Trophoblast cell (in vitro differentiated cells and primary cell): ENCODE results near the gene PARVA.
A peak's percentile ranks its signal among the peaks of the same experiment; 100 is the strongest.

Source experiments
- DNase-seq, 2 donors: peaks; one replicate each; pipeline ENCODE4 v3.0.0-alpha.2; 2016
- H2AFZ ChIP-seq: 2 replicates; pipeline ENCODE4 v1.6.1; 2013; ENCODE audit warnings: low read length, moderate library complexity, mild to moderate bottlenecking; ENCODE audit not compliant: insufficient read depth, poor library complexity
- H2AK5ac ChIP-seq: 2 replicates; pipeline ENCODE4 v1.6.1; 2013; ENCODE audit warnings: mild to moderate bottlenecking, low read length
- H2BK120ac ChIP-seq: 2 replicates; pipeline ENCODE4 v1.6.1; 2013; ENCODE audit warnings: low read length, mild to moderate bottlenecking, moderate library complexity; ENCODE audit not compliant: insufficient read depth, poor library complexity
- H2BK12ac ChIP-seq: 2 replicates; pipeline ENCODE4 v1.6.1; 2013; ENCODE audit warnings: mild to moderate bottlenecking, low read length, moderate library complexity
- H2BK5ac ChIP-seq: 2 replicates; pipeline ENCODE4 v1.6.1; 2013; ENCODE audit warnings: low read length, low read depth, moderate library complexity, mild to moderate bottlenecking; ENCODE audit not compliant: poor library complexity
- H3K14ac ChIP-seq: 2 replicates; pipeline ENCODE4 v1.6.1; 2013; ENCODE audit warnings: mild to moderate bottlenecking, low read length
- H3K18ac ChIP-seq: 2 replicates; pipeline ENCODE4 v1.6.1; 2013; ENCODE audit warnings: mild to moderate bottlenecking, low read length
- H3K23ac ChIP-seq: 2 replicates; pipeline ENCODE4 v1.6.1; 2013; ENCODE audit warnings: low read length
- H3K27ac ChIP-seq: 2 replicates; pipeline ENCODE4 v1.5.1; 2013; ENCODE audit warnings: low read depth, mild to moderate bottlenecking, inconsistent platforms, low read length, moderate library complexity
- H3K27me3 ChIP-seq: 2 replicates; pipeline ENCODE4 v1.6.1; 2013; ENCODE audit warnings: inconsistent platforms, mild to moderate bottlenecking, low read length, moderate library complexity; ENCODE audit not compliant: insufficient read depth
- H3K36me3 ChIP-seq, 2 experiments: 1 replicate in 1 of 2; 2 replicates in 1 of 2; pipeline ENCODE4 v1.6.1; 2013; ENCODE audit warnings: low read length in 2 of 2, mild to moderate bottlenecking in 2 of 2, moderate library complexity in 1 of 2; ENCODE audit not compliant: insufficient read depth in 2 of 2, control insufficient read depth in 1 of 2
- H3K4ac ChIP-seq: 2 replicates; pipeline ENCODE4 v1.6.1; 2013; ENCODE audit warnings: low read depth, mild to moderate bottlenecking, low read length, moderate library complexity
- H3K4me1 ChIP-seq, 2 experiments: 1 replicate in 1 of 2; 2 replicates in 1 of 2; pipeline ENCODE4 v1.6.1; 2013; ENCODE audit warnings: low read length in 2 of 2, mild to moderate bottlenecking in 2 of 2, moderate library complexity in 1 of 2; ENCODE audit not compliant: insufficient read depth in 2 of 2, control insufficient read depth in 1 of 2
- H3K4me2 ChIP-seq: 2 replicates; pipeline ENCODE4 v1.6.1; 2013; ENCODE audit warnings: inconsistent platforms, mild to moderate bottlenecking, low read length, moderate library complexity
- H3K4me3 ChIP-seq: 2 replicates; pipeline ENCODE4 v1.5.1; 2013; ENCODE audit warnings: mild to moderate bottlenecking, low read depth, low read length, inconsistent platforms
- H3K79me1 ChIP-seq: one replicate; pipeline ENCODE4 v1.6.1; 2013; ENCODE audit warnings: low read length
- H3K79me2 ChIP-seq: 2 replicates; pipeline ENCODE4 v1.6.1; 2013; ENCODE audit warnings: low read length, mild to moderate bottlenecking; ENCODE audit not compliant: control insufficient read depth, insufficient read depth, poor library complexity
- H3K9ac ChIP-seq: 2 replicates; pipeline ENCODE4 v1.6.1; 2013; ENCODE audit warnings: mild to moderate bottlenecking, low read length
- H3K9me3 ChIP-seq: 2 replicates; pipeline ENCODE4 v1.6.1; 2013; ENCODE audit warnings: low read depth, mild to moderate bottlenecking, control low read depth, inconsistent platforms, low read length; ENCODE audit not compliant: insufficient read depth
- H4K12ac ChIP-seq: 2 replicates; pipeline ENCODE4 v1.6.1; 2013; ENCODE audit warnings: low read depth, mild to moderate bottlenecking, low read length, moderate library complexity
- H4K8ac ChIP-seq: 2 replicates; pipeline ENCODE4 v1.6.1; 2013; ENCODE audit warnings: low read depth, mild to moderate bottlenecking, low read length, moderate library complexity
- H4K91ac ChIP-seq: one replicate; pipeline ENCODE4 v1.6.1; 2013; ENCODE audit warnings: low read depth, mild to moderate bottlenecking, low read length, moderate library complexity
- WGBS: extraction: QIAGEN DNeasy Blood & Tissue Kit; methylation state at CpG from one replicate; pipeline ENCODE4 v1.1.7; 2013; ENCODE audit warnings: missing lambda C conversion rate; ENCODE audit not compliant: insufficient read length, insufficient coverage; ENCODE audit errors: extremely low coverage; 5-methylcytosine and 5-hydroxymethylcytosine counted together

PARVA gene

DNA sequence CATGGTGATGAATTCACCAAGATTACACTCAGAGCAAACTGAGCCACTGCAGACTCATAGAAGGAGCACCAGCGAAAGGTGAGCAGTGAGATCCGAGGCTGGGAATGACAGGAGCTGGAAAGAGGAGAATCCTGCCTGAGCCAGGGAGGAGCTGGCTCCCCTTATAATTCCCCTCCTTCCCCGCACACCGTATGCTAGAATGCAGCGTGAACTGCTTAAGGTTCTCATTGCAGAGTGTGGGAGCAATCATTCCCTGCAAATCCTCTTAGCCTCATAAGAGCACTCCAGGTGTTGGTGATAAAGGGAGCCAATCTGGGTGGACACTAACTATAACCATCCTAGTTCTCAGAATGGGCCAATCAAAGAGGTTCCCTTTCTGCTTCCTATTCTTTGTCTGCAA, 169.3 kb downstream of the PARVA start:
- peaks cover 7% of the 10 kb centered on the region for H3K79me2 ChIP-seq
- H3K14ac ChIP-seq: peak overlapping the region; percentile 87
- H3K9me3 ChIP-seq: no peaks in the 10 kb centered on the region
- peak overlapping the region; percentile 23 for H3K18ac ChIP-seq
- H3K79me1 ChIP-seq: peaks cover 53% of the 10 kb centered on the region
- H4K8ac ChIP-seq: no peak overlapping the region
- DNase-seq: no peak
- no peak overlapping the region for H3K27ac ChIP-seq
- no peak overlapping the region for H2AFZ ChIP-seq
- no peaks in the 10 kb centered on the region for H3K36me3 ChIP-seq
- no peak overlapping the region for H3K23ac ChIP-seq
- peak overlapping the region; percentile 92 for H2BK120ac ChIP-seq
- H3K4me1 ChIP-seq: peaks cover 24 to 47% of the 10 kb centered on the region in 2 experiments
- H4K12ac ChIP-seq: no peak overlapping the region
- H3K4me2 ChIP-seq: no peak overlapping the region
- H3K4me3 ChIP-seq: no peak overlapping the region
- H2BK12ac ChIP-seq: peak overlapping the region; percentile 96
- H2BK5ac ChIP-seq: peak overlapping the region; percentile 93
- no CpG with 5 or more reads among the region's 5 CpGs for WGBS
- peak overlapping the region; percentile 95 for H4K91ac ChIP-seq
- H3K9ac ChIP-seq: no peak overlapping the region
- H3K27me3 ChIP-seq: no peaks in the 10 kb centered on the region
- no peak overlapping the region for H3K4ac ChIP-seq
- peak overlapping the region; percentile 90 for H2AK5ac ChIP-seq

DNA sequence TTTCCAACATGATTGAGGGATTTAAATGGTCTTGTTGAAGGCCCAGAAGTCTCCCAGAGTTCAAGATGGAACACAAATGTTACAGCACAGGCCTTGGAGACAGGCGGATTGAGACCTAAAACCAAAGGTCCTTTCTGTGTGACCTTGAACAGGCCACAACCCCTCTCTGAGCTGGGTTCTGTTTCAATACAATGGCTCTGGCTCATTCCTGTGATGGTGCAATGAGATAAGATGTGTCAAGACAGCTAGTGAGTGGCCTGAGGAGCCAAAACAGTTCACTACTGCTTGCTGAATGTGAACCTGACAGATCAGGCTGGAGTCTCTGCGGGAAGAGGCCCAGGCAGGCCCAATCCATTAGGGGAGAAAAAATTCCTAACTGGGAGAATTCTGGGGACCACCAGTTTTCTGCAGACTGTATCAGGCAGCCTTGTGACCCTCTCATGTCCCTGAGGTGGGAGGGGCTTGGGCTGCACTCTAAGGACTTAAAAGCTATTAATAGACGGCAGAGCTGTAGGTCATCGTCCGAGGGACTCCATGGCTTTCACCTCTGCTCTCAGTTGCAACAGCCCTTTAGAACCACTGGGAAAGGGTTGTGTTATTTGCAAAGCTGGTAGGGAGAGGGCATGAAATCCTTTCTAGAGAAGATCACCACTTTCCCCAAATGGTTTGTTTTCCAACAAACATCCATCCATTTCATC, 170.7 kb downstream of the PARVA start:
- no peak overlapping the region for H3K4me2 ChIP-seq
- no peak overlapping the region for H3K4me3 ChIP-seq
- peaks cover 43% of the 10 kb centered on the region for H3K79me1 ChIP-seq
- peak overlapping the region; percentile 90 for H3K27ac ChIP-seq
- no peak overlapping the region for H3K9ac ChIP-seq
- peak overlapping the region; percentile 77 for H2AK5ac ChIP-seq
- peak overlapping the region; percentile 8 for H2AFZ ChIP-seq
- WGBS: no CpG with 5 or more reads among the region's 5 CpGs
- H3K14ac ChIP-seq: peak overlapping the region; percentile 87
- H3K27me3 ChIP-seq: no peaks in the 10 kb centered on the region
- DNase-seq: peak in 1 of 2 donors; percentile 67
- H3K18ac ChIP-seq: peak overlapping the region; percentile 82
- H3K4me1 ChIP-seq: peaks cover 16 to 35% of the 10 kb centered on the region in 2 experiments
- peak overlapping the region; percentile 28 for H4K12ac ChIP-seq
- peak overlapping the region; percentile 96 for H2BK12ac ChIP-seq
- H3K4ac ChIP-seq: peak overlapping the region; percentile 41
- peaks cover 6% of the 10 kb centered on the region for H3K79me2 ChIP-seq
- peak overlapping the region; percentile 95 for H4K91ac ChIP-seq
- H3K23ac ChIP-seq: no peak overlapping the region
- no peaks in the 10 kb centered on the region for H3K36me3 ChIP-seq
- peak overlapping the region; percentile 74 for H4K8ac ChIP-seq
- H2BK5ac ChIP-seq: peak overlapping the region; percentile 93
- H3K9me3 ChIP-seq: no peaks in the 10 kb centered on the region
- H2BK120ac ChIP-seq: peak overlapping the region; percentile 92

DNA sequence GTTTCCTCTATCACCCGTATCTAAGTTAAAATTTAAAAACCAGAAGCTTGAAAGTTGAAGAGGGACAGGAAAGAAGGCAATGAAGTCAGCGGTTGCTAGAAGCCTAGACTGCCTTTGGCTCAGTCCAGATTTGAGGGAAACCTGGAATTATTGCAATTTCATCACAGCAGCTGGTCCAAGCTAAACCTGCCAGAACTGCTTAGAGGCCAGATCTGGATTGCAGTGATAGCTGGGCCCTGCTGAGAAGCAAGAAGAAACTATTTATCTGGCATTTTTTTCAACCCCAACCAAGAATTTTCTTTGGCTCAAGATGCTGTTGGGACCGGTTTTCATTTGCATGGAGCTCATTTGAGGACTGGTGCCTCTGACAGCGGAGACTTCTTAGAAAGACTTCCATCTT, 175.3 kb downstream of the PARVA start:
- no peak overlapping the region for H2AK5ac ChIP-seq
- H3K27me3 ChIP-seq: no peaks in the 10 kb centered on the region
- no peak overlapping the region for H3K4me3 ChIP-seq
- peaks cover under 1% of the 10 kb centered on the region for H3K79me2 ChIP-seq
- peaks cover 29% of the 10 kb centered on the region for H3K79me1 ChIP-seq
- H4K8ac ChIP-seq: no peak overlapping the region
- H4K91ac ChIP-seq: no peak overlapping the region
- no peak overlapping the region for H2BK5ac ChIP-seq
- H3K4me1 ChIP-seq: peaks cover 8 to 15% of the 10 kb centered on the region in 2 experiments
- DNase-seq: peak; percentile 78 to 89
- H4K12ac ChIP-seq: no peak overlapping the region
- WGBS: no CpG with 5 or more reads among the region's 4 CpGs
- H3K36me3 ChIP-seq: no peaks in the 10 kb centered on the region
- no peak overlapping the region for H3K4ac ChIP-seq
- no peak overlapping the region for H3K9ac ChIP-seq
- H2AFZ ChIP-seq: no peak overlapping the region
- no peaks in the 10 kb centered on the region for H3K9me3 ChIP-seq
- H2BK12ac ChIP-seq: no peak overlapping the region
- no peak overlapping the region for H3K4me2 ChIP-seq
- H2BK120ac ChIP-seq: no peak overlapping the region
- no peak overlapping the region for H3K18ac ChIP-seq
- H3K27ac ChIP-seq: peak overlapping the region; percentile 21
- H3K23ac ChIP-seq: no peak overlapping the region
- no peak overlapping the region for H3K14ac ChIP-seq

DNA sequence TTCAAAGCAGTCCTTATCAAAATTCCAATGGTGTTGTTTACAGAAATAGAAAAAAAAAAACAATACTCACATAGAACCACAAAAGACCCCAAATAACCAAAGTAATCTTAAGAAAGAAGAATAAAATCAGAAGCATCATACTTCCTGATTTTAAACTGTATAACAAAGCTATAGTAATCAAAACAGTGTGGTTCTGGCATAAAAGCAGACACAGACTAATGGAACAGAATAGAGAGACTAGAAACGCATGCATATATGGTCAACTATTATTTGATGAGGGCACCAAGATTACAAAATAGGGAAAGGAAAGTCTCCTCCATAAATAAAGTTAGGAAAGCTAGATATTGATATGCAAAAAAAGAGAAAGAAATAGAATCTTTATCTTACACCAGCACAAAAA, 176.8 kb downstream of the PARVA start:
- no peak overlapping the region for H3K4ac ChIP-seq
- no peak overlapping the region for H3K27ac ChIP-seq
- no peak overlapping the region for H2AK5ac ChIP-seq
- no peak overlapping the region for H3K4me2 ChIP-seq
- H2AFZ ChIP-seq: no peak overlapping the region
- no peak overlapping the region for H2BK120ac ChIP-seq
- no peak overlapping the region for H4K12ac ChIP-seq
- no peaks in the 10 kb centered on the region for H3K36me3 ChIP-seq
- H3K18ac ChIP-seq: no peak overlapping the region
- H3K9ac ChIP-seq: no peak overlapping the region
- no peaks in the 10 kb centered on the region for H3K79me2 ChIP-seq
- H3K4me1 ChIP-seq: peaks cover 5 to 6% of the 10 kb centered on the region in 2 experiments
- H2BK5ac ChIP-seq: no peak overlapping the region
- peaks cover 21% of the 10 kb centered on the region for H3K79me1 ChIP-seq
- H4K91ac ChIP-seq: no peak overlapping the region
- no peak for DNase-seq
- no peak overlapping the region for H3K23ac ChIP-seq
- H3K9me3 ChIP-seq: no peaks in the 10 kb centered on the region
- H4K8ac ChIP-seq: no peak overlapping the region
- H3K27me3 ChIP-seq: no peaks in the 10 kb centered on the region
- H3K4me3 ChIP-seq: no peak overlapping the region
- no CpG with 5 or more reads among the region's 1 CpG for WGBS
- H2BK12ac ChIP-seq: no peak overlapping the region
- no peak overlapping the region for H3K14ac ChIP-seq
